Measurements from ENCODE around the gene TPH1.

- TF ChIP-seq CTCF (IDR thresholded peaks at IDR 0.05) (no peak), POLR2A (IDR thresholded peaks at IDR 0.05) (no peak)
Measured at GRCh38 chr11:18011633-18012032, 34.4 kb downstream of the TPH1 start.
